ENCODE measurements around the gene MLLT10. TPM values are rescaled to one million over a fixed set of nuclear protein-coding genes. Genes with fewer than 3 reads are reported as not detected.

The MLLT10 gene
- total RNA-seq (2022; extraction: Qiagen RNA extraction), result 27.2 to 36.1 TPM (median 31.7 TPM) in 5 replicates

GRCh38 chr10:21533467-21534279, at the start of gene MLLT10:
MLLT10 (plus strand) TSS chr10:21534232; CDS start chr10:21534645, 413 bp downstream.

GRCh38 chr10:21525367-21526187, 8.5 kb upstream of the MLLT10 start, which contains the start of gene SKIDA1:
SKIDA1 (minus strand) TSS chr10:21525682; CDS start chr10:21517822, 7,860 bp downstream.

Other genes starting within 250 kb of the MLLT10 start
- gene SKIDA1, start 8.6 kb upstream of the MLLT10 start, total RNA-seq (2022; extraction: Qiagen RNA extraction), result 0.99 to 1.7 TPM (median 1.5 TPM) in 5 replicates

Measured in A549 treated with CORT108297 at 1 μM for 4 hours (cell line).